ENCODE results near the gene MYH11. TPM values are rescaled to one million over a fixed set of nuclear protein-coding genes. Genes with fewer than 3 reads are reported as not detected.
A peak's percentile ranks its signal among the peaks of the same experiment; 100 is the strongest.

MYH11 gene
- total RNA-seq, 1 experiment from 2014 or later, result not detected

DNA sequence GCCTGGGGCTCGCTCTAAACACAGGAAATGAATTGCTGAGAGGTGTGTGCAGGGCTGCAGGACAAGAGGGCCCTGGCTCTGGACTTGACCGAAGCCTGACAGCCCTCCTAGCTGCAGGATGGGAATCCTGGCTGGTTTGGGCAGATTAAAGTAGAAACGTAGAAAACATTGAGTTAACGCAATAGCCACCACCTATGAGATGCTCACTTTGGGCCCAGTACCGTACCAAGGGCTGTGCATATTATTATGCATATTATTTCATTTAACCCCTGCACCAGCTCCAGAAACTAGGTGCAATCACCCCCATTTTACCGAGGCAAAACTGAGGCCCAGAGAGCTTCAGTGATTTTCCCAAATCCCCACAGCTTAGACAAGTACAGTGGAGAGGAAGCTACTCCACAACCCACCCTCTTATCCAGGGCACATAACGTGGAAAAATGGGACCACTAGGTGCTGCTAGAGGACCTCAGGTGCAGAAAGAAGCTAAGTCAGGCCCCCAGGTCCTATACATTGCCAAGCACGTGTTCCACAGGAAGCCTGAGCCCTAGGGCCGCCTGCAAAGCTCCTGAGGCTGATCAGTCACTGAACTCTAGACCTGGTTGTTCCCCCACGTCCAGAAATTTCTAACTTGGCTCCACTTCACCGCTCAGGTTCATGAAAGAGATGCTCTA lies 79.2 kb downstream of the MYH11 start:
- Mint-ChIP-seq H3K9me3 (ENCODE audit: unreplicated experiment) (no peaks in the 10 kb centered on the region), H3K27me3 (ENCODE audit: insufficient read depth, unreplicated experiment) (peaks cover 3% of the 10 kb centered on the region), H3K4me3 (ENCODE audit: unreplicated experiment) (no peak overlapping the region), H3K27ac (ENCODE audit: unreplicated experiment) (no peak overlapping the region), H3K4me1 (ENCODE audit: low read depth, unreplicated experiment) (no peaks in the 10 kb centered on the region), H3K36me3 (ENCODE audit: insufficient read depth, unreplicated experiment) (no peaks in the 10 kb centered on the region)
- H3K27me3 ChIP-seq (replicated peaks; ENCODE audit: control insufficient read depth, insufficient read depth, low read length), result no peaks in the 10 kb centered on the region
- ChIA-PET CTCF (interaction anchor here (0.6 to 1.7 kb wide), 12 partner anchors 12 to 366 kb away, joined by 3 to 53 read pairs (median 4); partner anchors contain the start of gene CEP20), POLR2A (interaction anchor here (0.6 kb wide), 1 partner anchor 111 kb away, joined by 3 read pairs; the partner anchor contains the start of gene CEP20)
- no peaks in the 10 kb centered on the region for H3K4me1 ChIP-seq
- BruUV-seq (replicated peaks), result no TSS peak
- TF ChIP-seq, protein P1, sequence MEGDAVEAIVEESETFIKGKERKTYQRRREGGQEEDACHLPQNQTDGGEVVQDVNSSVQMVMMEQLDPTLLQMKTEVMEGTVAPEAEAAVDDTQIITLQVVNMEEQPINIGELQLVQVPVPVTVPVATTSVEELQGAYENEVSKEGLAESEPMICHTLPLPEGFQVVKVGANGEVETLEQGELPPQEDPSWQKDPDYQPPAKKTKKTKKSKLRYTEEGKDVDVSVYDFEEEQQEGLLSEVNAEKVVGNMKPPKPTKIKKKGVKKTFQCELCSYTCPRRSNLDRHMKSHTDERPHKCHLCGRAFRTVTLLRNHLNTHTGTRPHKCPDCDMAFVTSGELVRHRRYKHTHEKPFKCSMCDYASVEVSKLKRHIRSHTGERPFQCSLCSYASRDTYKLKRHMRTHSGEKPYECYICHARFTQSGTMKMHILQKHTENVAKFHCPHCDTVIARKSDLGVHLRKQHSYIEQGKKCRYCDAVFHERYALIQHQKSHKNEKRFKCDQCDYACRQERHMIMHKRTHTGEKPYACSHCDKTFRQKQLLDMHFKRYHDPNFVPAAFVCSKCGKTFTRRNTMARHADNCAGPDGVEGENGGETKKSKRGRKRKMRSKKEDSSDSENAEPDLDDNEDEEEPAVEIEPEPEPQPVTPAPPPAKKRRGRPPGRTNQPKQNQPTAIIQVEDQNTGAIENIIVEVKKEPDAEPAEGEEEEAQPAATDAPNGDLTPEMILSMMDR (IDR thresholded peaks at IDR 0.05; ENCODE audit: insufficient read depth in 1 of 2, low read depth in 1 of 2, low read length in 1 of 2, severe bottlenecking in 1 of 2, unreplicated experiment in 1 of 2), result peak; percentile 59 to 76
- no peak overlapping the region for H3K4me3 ChIP-seq (ENCODE audit: low read depth, low read length)
- peak; percentile 63 to 65 for DNase-seq
- no peaks in the 10 kb centered on the region for H3K36me3 ChIP-seq (ENCODE audit: control insufficient read depth, insufficient read depth, low read length)
- H3K9me3 ChIP-seq, result no peaks in the 10 kb centered on the region
- intact Hi-C loops (cut with micrococcal nuclease; ENCODE audit: unreplicated experiment), result loop anchor here (1.0 kb wide), 1 partner anchor 45 kb away; no protein-coding TSS in a partner anchor

DNA sequence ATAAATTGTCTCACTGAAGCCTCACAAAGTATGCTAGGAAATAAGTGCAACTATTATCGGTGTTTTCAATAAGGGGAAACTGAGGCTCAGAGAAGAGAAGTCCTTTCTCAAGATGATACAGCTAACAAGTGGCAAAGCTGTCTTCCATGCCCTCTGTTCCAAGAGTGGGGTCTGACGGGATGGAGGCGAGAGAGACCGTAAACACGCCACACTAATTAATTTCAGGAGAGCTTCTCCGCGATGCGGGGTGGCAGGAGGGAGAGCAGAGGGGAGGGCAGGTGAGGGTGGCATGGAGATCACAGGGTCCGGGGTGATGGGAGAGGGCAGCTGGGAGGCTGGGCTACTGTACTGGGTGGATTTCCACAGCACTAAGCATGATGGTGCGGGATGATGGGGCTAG lies 80.3 kb downstream of the MYH11 start:
- H3K36me3 ChIP-seq (ENCODE audit: control insufficient read depth, insufficient read depth, low read length), result no peaks in the 10 kb centered on the region
- TF ChIP-seq, protein P1 (IDR thresholded peaks at IDR 0.05; ENCODE audit: insufficient read depth in 1 of 2, low read depth in 1 of 2, low read length in 1 of 2, severe bottlenecking in 1 of 2, unreplicated experiment in 1 of 2), result no peak
- CTCF ChIA-PET, result interaction anchor here (0.5 to 1.7 kb wide), 4 partner anchors 11 to 45 kb away, joined by 4 to 8 read pairs (median 4); no protein-coding TSS in a partner anchor
- no peak for DNase-seq
- H3K27ac Mint-ChIP-seq (ENCODE audit: unreplicated experiment), result no peak overlapping the region
- H3K36me3 Mint-ChIP-seq (ENCODE audit: insufficient read depth, unreplicated experiment), result no peaks in the 10 kb centered on the region
- H3K4me3 Mint-ChIP-seq (ENCODE audit: unreplicated experiment), result no peak overlapping the region
- BruUV-seq (replicated peaks), result no TSS peak
- intact Hi-C loops (cut with micrococcal nuclease; ENCODE audit: unreplicated experiment), result no loop called here
- POLR2A ChIA-PET, result no interaction called here
- no peaks in the 10 kb centered on the region for H3K4me1 Mint-ChIP-seq (ENCODE audit: low read depth, unreplicated experiment)
- H3K4me3 ChIP-seq (ENCODE audit: low read depth, low read length), result no peak overlapping the region
- peaks cover 3% of the 10 kb centered on the region for H3K27me3 Mint-ChIP-seq (ENCODE audit: insufficient read depth, unreplicated experiment)
- no peaks in the 10 kb centered on the region for H3K9me3 Mint-ChIP-seq (ENCODE audit: unreplicated experiment)
- no peaks in the 10 kb centered on the region for H3K9me3 ChIP-seq
- H3K4me1 ChIP-seq, result no peaks in the 10 kb centered on the region
- no peaks in the 10 kb centered on the region for H3K27me3 ChIP-seq (replicated peaks; ENCODE audit: control insufficient read depth, insufficient read depth, low read length)

DNA sequence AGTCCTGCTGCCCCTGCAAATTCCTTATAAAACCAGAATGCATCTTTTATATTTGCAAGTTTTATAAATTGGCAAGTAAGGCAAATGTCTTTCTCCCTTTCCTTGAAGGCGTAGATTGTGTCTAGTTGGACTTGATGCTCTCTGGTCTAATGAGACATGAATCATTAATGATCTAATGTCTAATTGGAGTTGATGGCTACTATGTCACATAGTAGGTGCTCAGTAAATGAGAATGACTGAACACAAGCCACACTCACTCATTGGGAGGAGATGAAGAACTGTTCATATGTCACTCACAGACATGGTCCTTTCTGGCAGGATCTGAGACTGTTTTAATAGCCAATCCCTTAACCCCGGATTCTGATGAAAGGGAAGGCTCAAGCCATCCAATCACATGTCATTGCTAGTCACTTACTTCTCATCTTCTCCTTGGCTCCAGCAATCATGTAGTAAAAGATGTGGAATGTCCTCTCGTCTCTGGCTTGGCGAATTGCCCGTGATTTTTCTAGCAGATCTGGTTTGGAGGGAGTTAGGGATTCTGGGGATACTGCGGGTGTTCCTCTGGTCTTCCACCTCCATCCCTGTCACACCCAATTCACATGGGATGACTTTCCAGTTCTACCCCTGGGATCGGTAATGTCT lies 81.0 kb downstream of the MYH11 start:
- no TSS peak for BruUV-seq (replicated peaks)
- no peaks in the 10 kb centered on the region for H3K36me3 Mint-ChIP-seq (ENCODE audit: insufficient read depth, unreplicated experiment)
- H3K4me3 ChIP-seq (ENCODE audit: low read depth, low read length), result no peak overlapping the region
- no peaks in the 10 kb centered on the region for H3K4me1 ChIP-seq
- H3K27ac Mint-ChIP-seq (ENCODE audit: unreplicated experiment), result no peak overlapping the region
- DNase-seq, result no peak
- H3K9me3 ChIP-seq, result no peaks in the 10 kb centered on the region
- intact Hi-C loops (cut with micrococcal nuclease; ENCODE audit: unreplicated experiment), result no loop called here
- peaks cover 3% of the 10 kb centered on the region for H3K27me3 Mint-ChIP-seq (ENCODE audit: insufficient read depth, unreplicated experiment)
- ChIA-PET CTCF (no interaction called here), POLR2A (no interaction called here)
- H3K4me3 Mint-ChIP-seq (ENCODE audit: unreplicated experiment), result no peak overlapping the region
- no peaks in the 10 kb centered on the region for H3K36me3 ChIP-seq (ENCODE audit: control insufficient read depth, insufficient read depth, low read length)
- TF ChIP-seq, protein P1 (IDR thresholded peaks at IDR 0.05; ENCODE audit: insufficient read depth in 1 of 2, low read depth in 1 of 2, low read length in 1 of 2, severe bottlenecking in 1 of 2, unreplicated experiment in 1 of 2), result no peak
- no peaks in the 10 kb centered on the region for H3K4me1 Mint-ChIP-seq (ENCODE audit: low read depth, unreplicated experiment)
- no peaks in the 10 kb centered on the region for H3K27me3 ChIP-seq (replicated peaks; ENCODE audit: control insufficient read depth, insufficient read depth, low read length)
- no peaks in the 10 kb centered on the region for H3K9me3 Mint-ChIP-seq (ENCODE audit: unreplicated experiment)

Measured in Caco-2 (cell line).